ENCODE measurements around the gene KSR1. TPM values are rescaled to one million over a fixed set of nuclear protein-coding genes. Genes with fewer than 3 reads are reported as not detected.
A peak's percentile ranks its signal among the peaks of the same experiment; 100 is the strongest.

Gene KSR1
- total and polyA plus RNA-seq, 2 of the 4 experiments (the other 2 are of a cell fraction), result 12.5 to 21.9 TPM

DNA sequence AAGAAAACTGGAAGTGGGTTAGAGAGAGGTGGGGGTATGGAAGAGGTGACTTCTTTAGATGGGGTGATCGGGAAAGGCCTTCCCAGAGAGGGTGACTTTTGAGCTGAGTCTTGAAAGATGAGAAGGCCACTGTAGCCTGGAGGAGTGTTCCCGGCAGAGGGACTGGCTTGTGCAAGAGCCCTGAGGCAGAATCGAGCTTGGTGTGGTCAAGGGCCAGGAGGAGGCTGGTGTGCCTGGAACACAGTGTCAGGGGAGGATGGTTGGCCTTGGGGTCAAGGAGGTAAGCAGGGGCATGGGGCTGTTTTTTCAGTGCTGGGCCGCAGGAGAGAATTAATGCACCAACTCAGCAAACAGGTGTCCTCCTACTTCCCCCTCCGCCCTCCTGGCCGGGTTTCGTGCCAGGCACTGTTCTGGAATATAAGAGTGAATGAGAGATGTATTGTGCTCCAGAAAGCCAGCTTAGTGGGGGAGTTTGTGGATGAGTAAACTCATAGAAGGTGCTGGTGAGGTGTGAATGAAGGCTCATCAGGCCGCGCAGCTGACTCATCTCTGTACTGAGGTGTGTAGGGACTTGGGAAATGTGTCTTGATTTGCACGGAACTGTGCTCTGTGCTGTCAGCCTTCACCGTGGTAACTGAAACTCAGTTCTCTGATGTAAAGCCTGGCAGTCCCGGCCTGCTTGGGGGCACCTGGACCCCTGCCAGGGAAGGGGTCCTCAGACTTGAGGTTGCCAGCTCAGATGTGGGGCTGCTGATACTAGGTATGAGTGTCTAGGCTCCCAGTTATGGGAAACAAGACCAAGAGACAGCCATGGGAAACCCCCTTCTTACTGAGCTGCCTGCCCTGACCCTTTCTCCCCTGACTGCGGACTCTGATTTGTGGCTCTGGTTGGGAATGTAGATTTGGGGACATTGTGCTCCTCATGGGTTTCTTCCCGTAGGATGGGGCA, 15.3 kb downstream of the KSR1 start:
- 100% methylated on average over 2 of the region's 14 CpGs; no CpG with 5 or more reads in 1 of the 2 experiments for WGBS, 2 experiments (ENCODE audit: extremely low coverage in 2 of 2, insufficient read length in 1 of 2)
- H3K9me1 ChIP-seq (ENCODE audit: insufficient read depth, low read length), result peaks cover 29% of the 10 kb centered on the region
- H4K91ac ChIP-seq (ENCODE audit: insufficient read depth, low read depth, low read length), result no peak overlapping the region
- H3K79me1 ChIP-seq (ENCODE audit: low read depth in 1 of 2, low read length in 2 of 2), result peaks cover 44 to 91% of the 10 kb centered on the region in 2 experiments
- H2BK20ac ChIP-seq (ENCODE audit: low read depth, low read length), result no peak overlapping the region
- no peaks in the 10 kb centered on the region for H3K27me3 ChIP-seq (ENCODE audit: control insufficient read depth, insufficient read depth, low read length)
- peaks cover 88% of the 10 kb centered on the region for H4K20me1 ChIP-seq (ENCODE audit: insufficient read depth, low read length)
- no peak overlapping the region for H4K8ac ChIP-seq (ENCODE audit: low read depth in 2 of 2, low read length in 2 of 2)
- peaks cover 9% of the 10 kb centered on the region; the same call in 1 of the 2 replicates for H3K36me3 ChIP-seq (ENCODE audit: control insufficient read depth, insufficient read depth, low read length)
- H2BK5ac ChIP-seq (ENCODE audit: low read depth, low read length, poor library complexity, severe bottlenecking), result no peak overlapping the region
- H2AFZ ChIP-seq (replicated peaks; ENCODE audit: low read length, poor library complexity), result no peak overlapping the region
- H3K9ac ChIP-seq (ENCODE audit: low read depth, low read length), result no peak overlapping the region
- no peak overlapping the region for H3K14ac ChIP-seq (replicated peaks; ENCODE audit: low read depth, low read length)
- in situ Hi-C loops (cut with MboI; ENCODE audit: low sequenced_read_pairs) (no loop called here), dilution Hi-C loops (cut with HindIII; ENCODE audit: low sequenced_read_pairs, unreplicated experiment) (no loop called here), intact Hi-C loops (cut with micrococcal nuclease) (no loop called here)
- no peak overlapping the region; the same call in 1 of the 2 replicates for H3K4ac ChIP-seq (ENCODE audit: low read depth, low read length)
- ChIA-PET CTCF (no interaction called here), POLR2A (ENCODE audit: unreplicated experiment) (no interaction called here)
- DNase-seq, result peak; percentile 41
- no peak for ATAC-seq (ENCODE audit: low read depth)
- no peak overlapping the region for H2BK15ac ChIP-seq (ENCODE audit: low read depth, low read length)
- H3K27ac ChIP-seq (ENCODE audit: insufficient read depth, low read length), result no peak overlapping the region
- H3K18ac ChIP-seq (ENCODE audit: low read depth, low read length), result no peak overlapping the region
- BruUV-seq (replicated peaks), result no TSS peak
- peaks cover 29% of the 10 kb centered on the region for H3K4me1 ChIP-seq (ENCODE audit: control insufficient read depth, insufficient read depth, low read length)
- H3K9me3 ChIP-seq (ENCODE audit: control insufficient read depth, insufficient read depth, low read length), result no peaks in the 10 kb centered on the region
- no peak overlapping the region; the same call in 1 of the 2 replicates for H2AK5ac ChIP-seq (ENCODE audit: low read depth, low read length)
- H4K5ac ChIP-seq (ENCODE audit: low read depth, low read length), result no peak overlapping the region
- no peak overlapping the region for H2BK120ac ChIP-seq (ENCODE audit: low read depth, low read length)
- no peak overlapping the region for H3K56ac ChIP-seq (ENCODE audit: extremely low read depth, insufficient read depth, low read length)
- H3K4me3 ChIP-seq (ENCODE audit: insufficient read depth, low read depth, low read length), result no peak overlapping the region
- TF ChIP-seq NFE2L2 (IDR thresholded peaks at IDR 0.05; ENCODE audit: low read depth, low read length), result no peak
- no peak for TF ChIP-seq MAFK (IDR thresholded peaks at IDR 0.05; ENCODE audit: low read depth, low read length)
- TF ChIP-seq CEBPB (IDR thresholded peaks at IDR 0.05; ENCODE audit: low read depth, low read length), result no peak
- TF ChIP-seq FOS (IDR thresholded peaks at IDR 0.05; ENCODE audit: low read depth, low read length), result peak; percentile 60
- no peak overlapping the region for H3K23ac ChIP-seq (ENCODE audit: low read depth, low read length)
- H3K4me2 ChIP-seq (ENCODE audit: low read depth, low read length), result no peak overlapping the region; the same call in 1 of the 2 replicates
- no peak overlapping the region for H2AK9ac ChIP-seq (replicated peaks; ENCODE audit: low read depth, low read length, poor library complexity)
